Adrenal gland (tissue), 5 donors: ENCODE measurements around the gene VPS36.

Source experiments
- CTCF ChIP-seq, 6 experiments: fragments of 450-650 bp in 4 of 6; fragments of 200-600 bp in 2 of 6; sonication (generic) in 1 of 6; IDR thresholded peaks; 1 replicate in 5 of 6; 2 replicates in 1 of 6; pipeline versions ENCODE4 v1.5.1 to v1.8.0; 2016 to 2021; ENCODE audit warnings: antibody characterized with exemption in 6 of 6, mild to moderate bottlenecking in 2 of 6, moderate library complexity in 1 of 6
- POLR2A ChIP-seq, 2 donors: fragments of 450-650 bp; IDR thresholded peaks; one replicate each; pipeline ENCODE4 v1.6.1; 2017; ENCODE audit warnings: antibody characterized with exemption in 2 of 2, mild to moderate bottlenecking in 2 of 2, moderate library complexity in 1 of 2
- donor health status: DM: no; HTN: no; CAD: no.

DNA sequence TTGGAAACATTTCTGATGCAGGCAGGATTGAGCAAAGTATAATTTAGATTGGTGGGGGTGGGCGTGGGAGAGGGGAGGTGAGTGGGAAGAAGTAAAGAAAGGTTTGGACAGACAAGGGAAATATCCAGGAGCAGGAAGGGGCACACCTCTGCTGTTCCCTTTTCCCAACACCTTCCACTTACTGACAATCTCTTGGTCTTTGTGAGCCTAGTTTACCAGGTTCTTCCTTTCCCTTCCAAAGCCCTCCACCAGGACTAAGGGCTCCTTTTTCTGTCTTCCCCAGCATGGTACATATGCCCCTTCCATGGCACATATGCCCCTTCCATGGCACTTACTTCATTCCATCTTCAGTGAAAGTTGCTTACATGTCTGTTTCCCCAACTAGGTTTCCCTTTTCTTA lies 38.3 kb downstream of the VPS36 start:
- TF ChIP-seq CTCF (IDR thresholded peaks at IDR 0.05) (no peak), POLR2A (IDR thresholded peaks at IDR 0.05) (no peak)
